BLaER1 treated with 17β-estradiol and CSF1 and Interleukin-3, amounts not matched to agents 10 nM and 100 nM (cell line): ENCODE results near the gene FBLN2.
A peak's percentile ranks its signal among the peaks of the same experiment; 100 is the strongest.

ENCODE experiments used
- H3K27ac ChIP-seq, 11 experiments: shearing (Covaris generic); formaldehyde crosslinking; 2 replicates each; pipeline ENCODE4 v1.8.1; 2022
- H3K27me3 ChIP-seq, 11 experiments: shearing (Covaris generic); formaldehyde crosslinking; 2 replicates each; pipeline ENCODE4 v1.8.1; 2022
- H3K36me3 ChIP-seq, 11 experiments: shearing (Covaris generic); formaldehyde crosslinking; 2 replicates each; pipeline ENCODE4 v1.8.1; 2022
- H3K4me1 ChIP-seq, 10 experiments: shearing (Covaris generic); formaldehyde crosslinking; 2 replicates each; pipeline ENCODE4 v1.8.1; 2022
- H3K4me2 ChIP-seq, 11 experiments: shearing (Covaris generic); formaldehyde crosslinking; 2 replicates each; pipeline ENCODE4 v1.8.1; 2022
- H3K4me3 ChIP-seq, 10 experiments: shearing (Covaris generic); formaldehyde crosslinking; 2 replicates each; pipeline ENCODE4 v1.8.1; 2022
- H3K9ac ChIP-seq, 11 experiments: shearing (Covaris generic); formaldehyde crosslinking; 2 replicates each; pipeline ENCODE4 v1.8.1; 2022
- H3K9me3 ChIP-seq, 11 experiments: shearing (Covaris generic); formaldehyde crosslinking; replicated peaks in 1 of 11; 2 replicates each; pipeline ENCODE4 v1.8.1; 2022
- H4K20me1 ChIP-seq, 11 experiments: shearing (Covaris generic); formaldehyde crosslinking; 2 replicates each; pipeline ENCODE4 v1.8.1; 2022
- Cebpa-rat ChIP-seq, 11 experiments: shearing (Covaris generic); IDR thresholded peaks; 2 replicates each; pipeline ENCODE4 v1.8.1; 2022

FBLN2 gene

DNA sequence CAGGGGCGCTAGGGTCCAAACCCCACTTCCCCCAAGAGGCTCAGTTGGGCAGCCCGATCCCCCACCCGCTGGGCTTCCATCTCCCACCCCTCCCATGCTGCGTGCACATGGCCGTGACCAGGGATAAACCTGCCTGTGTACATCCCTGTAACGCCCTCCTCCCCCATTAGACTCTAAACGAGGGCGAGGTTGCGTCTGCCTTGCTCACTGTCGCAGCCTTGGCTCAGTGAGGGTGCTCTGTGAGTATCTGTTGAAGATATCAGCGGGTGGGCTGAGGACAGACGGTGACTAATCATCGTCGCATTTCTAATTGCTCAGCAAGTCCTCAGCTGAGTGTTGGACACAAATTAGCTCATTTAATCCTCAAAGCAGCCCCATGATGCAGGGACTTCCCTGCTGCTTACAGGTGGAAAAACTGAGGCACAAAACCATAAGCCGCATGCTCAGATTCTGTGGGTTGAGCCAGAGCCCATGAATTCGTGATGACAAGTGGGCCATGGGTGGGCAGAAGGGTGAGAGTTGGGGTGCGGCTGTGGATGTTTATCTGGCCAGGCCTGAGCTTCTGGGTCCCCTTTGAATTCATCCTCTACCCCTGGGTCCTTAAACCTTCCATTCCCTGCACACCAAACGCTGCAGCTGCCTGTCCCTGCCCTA is 26.0 kb downstream of the FBLN2 start:
- Histone ChIP-seq H3K27me3 (no peaks in the 10 kb centered on the region), H3K9ac (peak overlapping the region in 1 of 11 experiments; percentile 20; a peak in 1 of 22 replicates), H3K4me1 (peaks cover 16 to 45% (median 31%) of the 10 kb centered on the region in 10 experiments; a peak in 19 of 20 replicates), H4K20me1 (peaks cover 0 to 4% (median 0%) of the 10 kb centered on the region in 11 experiments; a peak in 1 of 22 replicates), H3K4me2 (peak overlapping the region in 9 of 11 experiments; percentile 12 to 55 (median 33); a peak in 13 of 22 replicates), H3K4me3 (no peak overlapping the region), H3K36me3 (no peaks in the 10 kb centered on the region), H3K27ac (no peak overlapping the region), H3K9me3 (no peaks in the 10 kb centered on the region)
- TF ChIP-seq Cebpa-rat (IDR thresholded peaks at IDR 0.05), result no peak

GRCh38 chr3:13575459-13576061 is 26.6 kb downstream of the FBLN2 start:
- no peaks in the 10 kb centered on the region for H3K27me3 ChIP-seq
- H3K36me3 ChIP-seq, result no peaks in the 10 kb centered on the region
- H3K4me3 ChIP-seq, result no peak overlapping the region
- peaks cover 16 to 45% (median 31%) of the 10 kb centered on the region in 10 experiments; a peak in 19 of 20 replicates for H3K4me1 ChIP-seq
- no peak for TF ChIP-seq Cebpa-rat (IDR thresholded peaks at IDR 0.05)
- H3K9me3 ChIP-seq, result no peaks in the 10 kb centered on the region
- H3K4me2 ChIP-seq, result peak overlapping the region in 10 of 11 experiments; percentile 12 to 55 (median 32); a peak in 13 of 22 replicates
- H3K9ac ChIP-seq, result peak overlapping the region in 2 of 11 experiments; percentile 9 to 20; a peak in 1 of 22 replicates
- H4K20me1 ChIP-seq, result peaks cover 0 to 4% (median 0%) of the 10 kb centered on the region in 11 experiments; a peak in 1 of 22 replicates
- H3K27ac ChIP-seq, result no peak overlapping the region

DNA sequence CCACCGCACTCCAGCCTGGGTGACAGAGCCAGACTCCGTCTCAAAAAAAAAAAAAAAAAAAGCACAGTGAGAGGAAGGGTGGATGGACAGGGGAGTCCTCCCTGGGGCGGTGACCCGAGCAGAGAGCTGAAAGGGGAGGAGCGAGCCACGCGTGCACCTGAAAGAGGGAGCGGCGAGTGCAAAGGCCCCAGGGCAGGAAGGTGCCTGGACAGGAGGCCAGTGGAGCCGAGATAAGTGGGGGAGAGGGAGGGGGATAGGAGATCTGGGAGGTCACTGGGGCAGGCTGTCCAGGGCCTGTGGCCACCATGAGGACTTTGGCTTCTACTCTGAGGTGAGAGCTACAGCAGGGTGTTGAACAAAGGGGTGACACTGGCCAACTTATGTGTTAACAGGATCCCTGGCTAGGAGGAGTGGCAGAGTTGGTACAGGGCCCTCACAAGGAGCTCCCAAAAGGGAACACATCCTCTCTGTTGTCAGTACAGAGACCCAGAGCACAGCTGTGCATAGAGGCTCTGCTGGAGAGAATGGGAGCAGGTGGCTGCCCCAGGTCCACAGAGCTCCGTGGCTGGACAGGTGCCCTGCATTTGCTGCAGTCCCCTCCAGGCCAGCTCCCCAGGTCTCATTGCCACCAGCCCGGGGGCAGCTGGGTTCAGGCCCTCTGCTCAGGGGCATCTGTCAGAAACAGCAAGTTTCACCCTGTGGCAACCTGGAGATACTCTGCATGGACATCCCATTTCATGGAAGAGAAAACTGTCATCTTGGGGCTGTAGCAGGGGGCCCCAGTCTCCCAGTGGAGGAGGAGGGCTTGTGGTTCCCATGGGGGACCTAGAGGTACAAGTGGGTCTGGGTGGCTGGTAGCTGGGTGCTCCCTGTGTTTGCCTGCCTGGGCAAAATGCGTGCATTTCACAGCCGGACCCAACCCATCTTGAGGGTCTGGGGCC is 28.5 kb downstream of the FBLN2 start:
- H3K36me3 ChIP-seq, result no peaks in the 10 kb centered on the region
- H3K4me3 ChIP-seq, result no peak overlapping the region
- H3K9ac ChIP-seq, result no peak overlapping the region
- peaks cover 16 to 52% (median 34%) of the 10 kb centered on the region in 10 experiments; a peak in 19 of 20 replicates for H3K4me1 ChIP-seq
- no peak overlapping the region for H3K27ac ChIP-seq
- no peak overlapping the region for H3K4me2 ChIP-seq
- no peak for TF ChIP-seq Cebpa-rat (IDR thresholded peaks at IDR 0.05)
- peaks cover 0 to 4% (median 0%) of the 10 kb centered on the region in 11 experiments; a peak in 1 of 22 replicates for H4K20me1 ChIP-seq
- no peaks in the 10 kb centered on the region for H3K27me3 ChIP-seq
- H3K9me3 ChIP-seq, result no peaks in the 10 kb centered on the region

GRCh38 chr3:13578251-13578650 is 29.3 kb downstream of the FBLN2 start:
- Histone ChIP-seq H3K27me3 (no peaks in the 10 kb centered on the region), H3K4me3 (no peak overlapping the region), H3K4me1 (peaks cover 16 to 52% (median 34%) of the 10 kb centered on the region in 10 experiments; a peak in 19 of 20 replicates), H4K20me1 (peaks cover 0 to 4% (median 0%) of the 10 kb centered on the region in 11 experiments; a peak in 1 of 22 replicates), H3K27ac (peak overlapping the region in 3 of 11 experiments; percentile 16 to 48 (median 44); a peak in 4 of 22 replicates), H3K9me3 (no peaks in the 10 kb centered on the region), H3K4me2 (no peak overlapping the region; a peak in 1 of 22 replicates), H3K9ac (no peak overlapping the region), H3K36me3 (no peaks in the 10 kb centered on the region)
- TF ChIP-seq Cebpa-rat (IDR thresholded peaks at IDR 0.05), result no peak

DNA sequence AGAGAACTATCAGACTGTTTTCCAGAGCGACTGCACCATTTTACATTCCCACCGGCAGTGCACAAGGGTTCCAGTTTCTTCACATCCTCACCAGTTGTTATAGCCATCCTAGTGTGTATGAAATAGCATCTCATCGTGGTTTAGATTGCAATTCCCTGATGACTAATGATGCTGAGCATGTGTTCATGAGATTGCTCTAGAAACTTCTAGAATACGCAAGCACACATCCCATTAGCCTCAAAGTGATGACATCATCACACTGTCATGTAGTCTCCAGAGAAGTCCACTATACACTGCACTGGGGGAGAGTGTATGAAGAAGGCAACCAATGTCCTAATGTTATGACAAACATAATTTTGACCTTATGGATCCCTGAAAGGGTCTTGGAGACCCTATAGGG is 30.1 kb downstream of the FBLN2 start:
- H3K27me3 ChIP-seq, result no peaks in the 10 kb centered on the region
- peaks cover 11 to 46% (median 28%) of the 10 kb centered on the region in 10 experiments; a peak in 19 of 20 replicates for H3K4me1 ChIP-seq
- H3K4me2 ChIP-seq, result peak overlapping the region in 6 of 11 experiments; percentile 14 to 37 (median 28); a peak in 6 of 22 replicates
- H3K4me3 ChIP-seq, result no peak overlapping the region
- H3K36me3 ChIP-seq, result no peaks in the 10 kb centered on the region
- H3K27ac ChIP-seq, result no peak overlapping the region
- H3K9ac ChIP-seq, result no peak overlapping the region
- peaks cover 0 to 1% (median 0%) of the 10 kb centered on the region in 11 experiments; a peak in 1 of 22 replicates for H4K20me1 ChIP-seq
- no peaks in the 10 kb centered on the region for H3K9me3 ChIP-seq
- TF ChIP-seq Cebpa-rat (IDR thresholded peaks at IDR 0.05), result peak in 3 of 11 experiments; percentile 23 to 52 (median 23); a peak in 3 of 22 replicates

DNA sequence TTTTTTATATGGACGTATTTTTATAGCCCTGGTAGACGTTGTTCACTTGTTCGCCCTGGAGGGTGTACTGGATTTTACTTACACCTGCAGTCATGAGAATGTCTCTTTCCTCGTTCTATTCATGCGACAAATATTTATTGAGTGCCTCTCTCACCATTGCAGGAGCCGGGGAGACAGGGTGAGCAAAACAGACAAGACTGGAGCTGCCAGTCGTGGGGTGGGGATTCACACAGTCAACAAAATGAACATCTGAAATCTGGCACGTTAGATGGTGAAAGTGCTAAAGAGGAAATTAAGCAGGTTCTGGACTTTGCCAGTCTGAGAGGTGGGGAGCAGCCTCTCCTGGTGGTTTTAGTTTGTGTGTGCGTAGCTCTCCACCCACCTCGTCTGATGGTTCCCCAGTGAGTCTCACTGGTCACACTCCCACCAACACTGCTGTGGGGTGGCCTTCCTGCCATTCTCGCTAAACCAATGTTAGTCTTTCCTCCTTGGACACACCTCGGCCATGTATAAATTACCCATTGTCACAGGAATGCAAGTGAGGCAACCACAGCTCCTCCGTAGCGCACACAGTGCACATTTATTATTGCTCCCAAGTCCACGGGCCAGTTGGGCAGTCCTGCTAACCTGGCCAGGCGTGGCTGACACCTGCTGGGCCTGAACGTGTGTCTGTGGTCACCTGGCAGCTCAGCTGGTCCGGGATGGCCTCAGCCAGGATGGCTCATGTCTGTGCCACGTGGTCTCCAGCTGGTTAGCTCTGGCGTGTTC is 31.5 kb downstream of the FBLN2 start:
- peak overlapping the region in 1 of 11 experiments; percentile 1; a peak in 1 of 22 replicates for H3K9ac ChIP-seq
- no peak overlapping the region for H3K4me2 ChIP-seq
- TF ChIP-seq Cebpa-rat (IDR thresholded peaks at IDR 0.05), result no peak
- H3K9me3 ChIP-seq, result no peaks in the 10 kb centered on the region
- no peaks in the 10 kb centered on the region for H4K20me1 ChIP-seq
- peaks cover 4 to 34% (median 16%) of the 10 kb centered on the region in 10 experiments; a peak in 16 of 20 replicates for H3K4me1 ChIP-seq
- no peak overlapping the region for H3K4me3 ChIP-seq
- H3K36me3 ChIP-seq, result no peaks in the 10 kb centered on the region
- H3K27ac ChIP-seq, result no peak overlapping the region
- no peaks in the 10 kb centered on the region for H3K27me3 ChIP-seq

GRCh38 chr3:13581485-13582365 is 32.8 kb downstream of the FBLN2 start:
- Histone ChIP-seq H3K36me3 (no peaks in the 10 kb centered on the region), H3K27ac (no peak overlapping the region; a peak in 1 of 22 replicates), H3K4me2 (peak overlapping the region in 4 of 11 experiments; percentile 6 to 22 (median 14); a peak in 2 of 22 replicates)

More at GRCh38 chr3:13581485-13582365, 32.8 kb downstream of the FBLN2 start:
- Histone ChIP-seq H3K4me1 (peaks cover 0 to 23% (median 8%) of the 10 kb centered on the region in 10 experiments; a peak in 11 of 20 replicates), H3K4me3 (no peak overlapping the region), H3K27me3 (no peaks in the 10 kb centered on the region), H3K9me3 (no peaks in the 10 kb centered on the region), H4K20me1 (no peaks in the 10 kb centered on the region), H3K9ac (no peak overlapping the region)
- no peak for TF ChIP-seq Cebpa-rat (IDR thresholded peaks at IDR 0.05)
